IMR-90 (cell line): ENCODE data around the gene KCNQ1. TPM values are rescaled to one million over a fixed set of nuclear protein-coding genes. Genes with fewer than 3 reads are reported as not detected.

Experiments used
- ATAC-seq: fragments of 200-7000 bp; cut with Tn5 transposase; 2 replicates; pipeline ENCODE4 v1.9.1; 2020; ENCODE audit warnings: low read depth, mild to moderate bottlenecking, moderate library complexity
- BruUV-seq: library from RNA; stranded (reverse); fragments of 400-500 nt; replicated peaks from 2 replicates; lab custom pipeline; 2021; lab: Mats Ljungman, UMichigan
- CTCF ChIA-PET: fragments of 300-600 bp; formaldehyde crosslinking; extraction: SDS; loops from one replicate; lab custom pipeline; 2021; ENCODE audit warnings: antibody characterized with exemption; lab: Yijun Ruan, JAX
- POLR2A ChIA-PET: fragments of 300-600 bp; sonication (Branson Sonifier 250); formaldehyde crosslinking; loops from one replicate; lab custom pipeline; 2022; ENCODE audit warnings: antibody characterized with exemption; ENCODE audit not compliant: unreplicated experiment; lab: Charles Lee
- DNase-seq: peaks from one replicate; pipeline ENCODE4 v3.0.0; 2013
- H2AFZ ChIP-seq: replicated peaks from 2 replicates; pipeline ENCODE3; 2013; ENCODE audit warnings: low read length, mild to moderate bottlenecking; ENCODE audit not compliant: poor library complexity
- H2AK5ac ChIP-seq: 2 replicates; pipeline ENCODE4 v1.6.1; 2013; ENCODE audit warnings: low read depth, low read length, inconsistent platforms
- H2AK9ac ChIP-seq: replicated peaks from 2 replicates; pipeline ENCODE3; 2013; ENCODE audit warnings: mild to moderate bottlenecking, low read depth, low read length, moderate library complexity; ENCODE audit not compliant: poor library complexity
- H2BK120ac ChIP-seq: 2 replicates; pipeline ENCODE4 v1.6.1; 2013; ENCODE audit warnings: low read depth, low read length, inconsistent platforms
- H2BK15ac ChIP-seq: 3 replicates; pipeline ENCODE4 v1.6.1; 2013; ENCODE audit warnings: low read depth, low read length, inconsistent platforms
- H2BK20ac ChIP-seq: 2 replicates; pipeline ENCODE4 v1.6.1; 2013; ENCODE audit warnings: low read depth, mild to moderate bottlenecking, inconsistent platforms, low read length, moderate library complexity
- H2BK5ac ChIP-seq: 2 replicates; pipeline ENCODE4 v1.6.1; 2013; ENCODE audit warnings: mild to moderate bottlenecking, low read depth, low read length, inconsistent platforms; ENCODE audit not compliant: poor library complexity, severe bottlenecking
- H3K14ac ChIP-seq: replicated peaks from 2 replicates; pipeline ENCODE4 v1.6.1; 2013; ENCODE audit warnings: low read depth, low read length, inconsistent platforms
- H3K18ac ChIP-seq: 2 replicates; pipeline ENCODE4 v1.6.1; 2013; ENCODE audit warnings: low read depth, low read length, control low read depth
- H3K23ac ChIP-seq: 2 replicates; pipeline ENCODE4 v1.6.1; 2013; ENCODE audit warnings: low read depth, low read length, inconsistent platforms
- H3K27ac ChIP-seq: 2 replicates; pipeline ENCODE4 v1.5.1; 2013; ENCODE audit warnings: mild to moderate bottlenecking, control low read depth, low read length; ENCODE audit not compliant: insufficient read depth
- H3K27me3 ChIP-seq: 2 replicates; pipeline ENCODE4 v1.6.1; 2013; ENCODE audit warnings: low read length; ENCODE audit not compliant: control insufficient read depth, insufficient read depth
- H3K36me3 ChIP-seq: 2 replicates; pipeline ENCODE4 v1.6.1; 2013; ENCODE audit warnings: low read length, mixed read lengths; ENCODE audit not compliant: control insufficient read depth, insufficient read depth
- H3K4ac ChIP-seq: 2 replicates; pipeline ENCODE4 v1.6.1; 2013; ENCODE audit warnings: low read depth, low read length, inconsistent platforms
- H3K4me1 ChIP-seq: 2 replicates; pipeline ENCODE4 v1.6.1; 2013; ENCODE audit warnings: low read length, mixed read lengths; ENCODE audit not compliant: control insufficient read depth, insufficient read depth
- H3K4me2 ChIP-seq: 2 replicates; pipeline ENCODE4 v1.6.1; 2013; ENCODE audit warnings: low read depth, mild to moderate bottlenecking, control low read depth, low read length, moderate library complexity
- H3K4me3 ChIP-seq: 2 replicates; pipeline ENCODE4 v1.5.1; 2013; ENCODE audit warnings: low read depth, mild to moderate bottlenecking, control low read depth, low read length, moderate library complexity; ENCODE audit not compliant: insufficient read depth
- H3K56ac ChIP-seq: 2 replicates; pipeline ENCODE4 v1.6.1; 2013; ENCODE audit warnings: low read length, inconsistent platforms; ENCODE audit not compliant: insufficient read depth; ENCODE audit errors: extremely low read depth
- H3K79me1 ChIP-seq, 2 experiments: 2 replicates each; pipeline ENCODE4 v1.6.1; 2013; ENCODE audit warnings: low read length in 2 of 2, inconsistent platforms in 1 of 2, low read depth in 1 of 2
- H3K9ac ChIP-seq: 2 replicates; pipeline ENCODE4 v1.6.1; 2013; ENCODE audit warnings: low read depth, low read length, control low read depth
- H3K9me1 ChIP-seq: 2 replicates; pipeline ENCODE4 v1.6.1; 2013; ENCODE audit warnings: low read length, inconsistent platforms; ENCODE audit not compliant: insufficient read depth
- H3K9me3 ChIP-seq: 2 replicates; pipeline ENCODE4 v1.6.1; 2013; ENCODE audit warnings: low read length; ENCODE audit not compliant: control insufficient read depth, insufficient read depth
- H4K20me1 ChIP-seq: 2 replicates; pipeline ENCODE4 v1.6.1; 2013; ENCODE audit warnings: low read length, inconsistent platforms; ENCODE audit not compliant: insufficient read depth
- H4K5ac ChIP-seq: 2 replicates; pipeline ENCODE4 v1.6.1; 2013; ENCODE audit warnings: mild to moderate bottlenecking, low read depth, low read length, control low read depth
- H4K8ac ChIP-seq, 2 experiments: 2 replicates each; pipeline ENCODE4 v1.6.1; 2013; ENCODE audit warnings: low read depth in 2 of 2, low read length in 2 of 2, control low read depth in 1 of 2, inconsistent platforms in 1 of 2
- H4K91ac ChIP-seq: 2 replicates; pipeline ENCODE4 v1.6.1; 2013; ENCODE audit warnings: low read depth, low read length, inconsistent platforms; ENCODE audit not compliant: insufficient read depth
- MAFK ChIP-seq: IDR thresholded peaks from 2 replicates; pipeline ENCODE4 v1.6.1; 2012; ENCODE audit warnings: low read depth, low read length, improper control_type of control experiment
- POLR2A ChIP-seq: IDR thresholded peaks from 2 replicates; pipeline ENCODE4 v1.6.1; 2012; ENCODE audit warnings: mild to moderate bottlenecking, low read depth, low read length
- RAD21 ChIP-seq: IDR thresholded peaks from 2 replicates; pipeline ENCODE4 v1.6.1; 2012; ENCODE audit warnings: low read length, improper control_type of control experiment
- WGBS, 2 experiments: methylation state at CpG; one replicate each; pipeline versions ENCODE4 v1.1.5 to v1.1.7; 2013; ENCODE audit warnings: missing lambda C conversion rate in 2 of 2; ENCODE audit not compliant: insufficient read length in 1 of 2; ENCODE audit errors: extremely low coverage in 2 of 2; 5-methylcytosine and 5-hydroxymethylcytosine counted together
- dilution Hi-C: fragments of 300-500 bp; cut with HindIII; formaldehyde crosslinking; loops from one replicate; pipeline ENCODE4 v1.14.3; 2018; ENCODE audit warnings: low sequenced_read_pairs; ENCODE audit not compliant: unreplicated experiment
- in situ Hi-C: fragments of 300-500 bp; cut with MboI; formaldehyde crosslinking; loops from 3 replicates; pipeline ENCODE4 v1.14.3; 2019; ENCODE audit warnings: low sequenced_read_pairs, inconsistent platforms, mixed read lengths
- intact Hi-C: fragments of 100-400 bp; cut with micrococcal nuclease; formaldehyde crosslinking; loops from 2 replicates; pipeline ENCODE4 v1.10.0; 2022
- polyA plus RNA-seq, 3 experiments: library from polyadenylated mRNA; depleted of rRNA; stranded (reverse); fragments of >200 nt; gene quantifications; 2 replicates each; pipeline ENCODE4 v1.2.3, GENCODE V29; 2012; ENCODE audit warnings: low replicate concordance in 1 of 3
- total RNA-seq: library from RNA; depleted of rRNA; stranded (reverse); fragments of >200 nt; gene quantifications from 2 replicates; pipeline ENCODE4 v1.2.3, GENCODE V29; 2012
- TF ChIP-seq, protein P1 (sequence below): fragments of 150-350 bp; IDR thresholded peaks from 2 replicates; pipeline ENCODE4 v1.6.1; 2016; ENCODE audit warnings: low read depth, mild to moderate bottlenecking, low read length, moderate library complexity, borderline replicate concordance

KCNQ1 gene
- total and polyA plus RNA-seq, 2 of the 4 experiments (the other 2 are of a cell fraction), result 0.07 TPM; not detected in 1

DNA sequence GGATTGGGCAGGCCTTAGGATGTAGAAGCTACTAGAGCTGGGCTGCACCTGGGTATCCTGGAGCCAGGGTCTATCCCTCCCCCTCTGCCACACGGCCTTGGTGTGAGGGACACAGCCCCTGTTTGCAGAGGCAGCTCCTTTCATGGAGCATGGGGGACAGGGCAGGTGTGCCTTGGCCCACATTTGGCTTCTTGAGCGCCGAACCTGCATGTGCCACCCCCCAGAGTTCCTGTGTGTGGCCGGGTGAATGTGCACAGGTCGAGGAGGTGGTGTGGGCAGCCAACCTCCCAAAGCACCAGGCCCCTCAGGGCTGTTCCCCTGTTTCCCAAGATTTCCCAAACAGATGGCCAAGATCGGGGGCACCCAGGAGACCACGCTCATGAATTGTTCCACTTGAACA, 262.9 kb downstream of the KCNQ1 start:
- BruUV-seq, result no TSS peak
- Histone ChIP-seq H2BK5ac (no peak overlapping the region), H2AFZ (no peak overlapping the region), H4K91ac (no peak overlapping the region), H3K4me1 (peaks cover 6% of the 10 kb centered on the region; the same call in 1 of the 2 replicates), H3K14ac (no peak overlapping the region), H3K18ac (no peak overlapping the region; the same call in 1 of the 2 replicates), H2AK9ac (no peak overlapping the region), H4K5ac (no peak overlapping the region), H2BK20ac (no peak overlapping the region), H3K4me2 (no peak overlapping the region), H3K36me3 (no peaks in the 10 kb centered on the region), H3K9me1 (no peaks in the 10 kb centered on the region), H4K20me1 (no peaks in the 10 kb centered on the region), H3K9me3 (peaks cover 7% of the 10 kb centered on the region), H3K4ac (no peak overlapping the region), H2BK15ac (no peak overlapping the region), H3K79me1 (no peaks in the 10 kb centered on the region), H3K56ac (no peak overlapping the region), H2AK5ac (no peak overlapping the region), H4K8ac (no peak overlapping the region), H2BK120ac (no peak overlapping the region), H3K27me3 (peaks cover 24% of the 10 kb centered on the region), H3K23ac (no peak overlapping the region), H3K27ac (no peak overlapping the region), H3K9ac (no peak overlapping the region), H3K4me3 (no peak overlapping the region)
- TF ChIP-seq, protein P1, sequence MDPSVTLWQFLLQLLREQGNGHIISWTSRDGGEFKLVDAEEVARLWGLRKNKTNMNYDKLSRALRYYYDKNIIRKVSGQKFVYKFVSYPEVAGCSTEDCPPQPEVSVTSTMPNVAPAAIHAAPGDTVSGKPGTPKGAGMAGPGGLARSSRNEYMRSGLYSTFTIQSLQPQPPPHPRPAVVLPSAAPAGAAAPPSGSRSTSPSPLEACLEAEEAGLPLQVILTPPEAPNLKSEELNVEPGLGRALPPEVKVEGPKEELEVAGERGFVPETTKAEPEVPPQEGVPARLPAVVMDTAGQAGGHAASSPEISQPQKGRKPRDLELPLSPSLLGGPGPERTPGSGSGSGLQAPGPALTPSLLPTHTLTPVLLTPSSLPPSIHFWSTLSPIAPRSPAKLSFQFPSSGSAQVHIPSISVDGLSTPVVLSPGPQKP, result no peak
- no peak for TF ChIP-seq POLR2A
- no peak for TF ChIP-seq MAFK
- TF ChIP-seq RAD21, result no peak
- 80% methylated on average over 1 of the region's 7 CpGs; no CpG with 5 or more reads in 1 of the 2 experiments for whole genome bisulfite sequencing, 2 experiments
- CTCF ChIA-PET, result no interaction called here
- ATAC-seq (no peak), DNase-seq (no peak)
- in situ Hi-C loops, result no loop called here
- POLR2A ChIA-PET, result no interaction called here
- dilution Hi-C loops, result no loop called here
- intact Hi-C loops, result no loop called here
